RWPE1 (cell line): ENCODE results near the gene STEAP3.
A peak's percentile ranks its signal among the peaks of the same experiment; 100 is the strongest.

Experiments
- CTCF ChIA-PET: fragments of 350-600 bp; sonication (Branson Sonifier 250); formaldehyde crosslinking; extraction: SDS; loops from one replicate; lab custom pipeline; 2021; lab: Yijun Ruan, JAX
- POLR2A ChIA-PET: fragments of 400-600 bp; formaldehyde crosslinking; extraction: SDS; loops from one replicate; lab custom pipeline; 2020; ENCODE audit warnings: antibody characterized with exemption; ENCODE audit not compliant: low non-redundant PET; lab: Yijun Ruan, JAX
- DNase-seq: peaks from one replicate; pipeline ENCODE4 v3.0.0; 2012; ENCODE audit warnings: low spot score
- H3K27ac ChIP-seq: fragments of 450-650 bp; 2 replicates; pipeline ENCODE4 v1.5.1; 2017
- TF ChIP-seq, protein P1 (sequence below): fragments of 450-650 bp; conservative IDR thresholded peaks from 2 replicates; pipeline ENCODE4 v1.5.1; 2017; ENCODE audit warnings: low read depth, mild to moderate bottlenecking

STEAP3 gene

DNA sequence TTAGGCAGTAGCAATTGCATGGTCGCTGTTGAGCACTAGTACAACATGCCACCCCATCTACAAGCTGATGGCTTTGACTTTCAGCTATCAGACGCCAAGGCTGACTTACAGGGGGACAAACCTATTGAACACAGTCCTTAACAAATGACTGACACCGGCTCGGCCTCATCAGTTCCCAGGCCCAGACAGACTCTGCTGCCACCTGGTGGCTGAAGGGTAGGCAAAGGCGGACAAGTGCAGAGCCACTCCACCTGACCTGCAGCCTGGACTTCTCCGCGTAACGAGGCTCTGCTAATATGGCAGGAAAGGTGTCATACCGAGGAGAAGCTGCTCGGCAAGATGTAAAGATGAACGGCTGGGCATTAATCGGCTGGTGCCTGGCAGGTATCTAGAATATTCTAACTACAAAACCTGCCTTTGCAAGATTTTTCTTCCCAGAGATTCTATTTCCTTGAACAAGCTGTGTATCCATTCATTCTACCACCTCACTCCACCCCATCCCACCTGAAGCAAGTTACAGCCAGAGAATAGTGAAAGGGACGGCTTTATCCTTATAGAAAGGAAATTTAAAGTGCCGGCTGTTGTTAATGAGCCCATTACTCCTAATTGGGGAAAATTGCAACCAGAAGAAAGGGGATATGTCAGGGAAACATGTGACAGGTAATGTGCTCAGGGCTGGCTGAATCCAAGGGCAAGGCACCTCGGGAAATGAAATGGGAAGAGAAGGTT, 67.4 kb downstream of the STEAP3 start:
- DNase-seq = peak; percentile 84
- H3K27ac ChIP-seq = no peak overlapping the region
- POLR2A ChIA-PET = no interaction called here
- TF ChIP-seq, protein P1, sequence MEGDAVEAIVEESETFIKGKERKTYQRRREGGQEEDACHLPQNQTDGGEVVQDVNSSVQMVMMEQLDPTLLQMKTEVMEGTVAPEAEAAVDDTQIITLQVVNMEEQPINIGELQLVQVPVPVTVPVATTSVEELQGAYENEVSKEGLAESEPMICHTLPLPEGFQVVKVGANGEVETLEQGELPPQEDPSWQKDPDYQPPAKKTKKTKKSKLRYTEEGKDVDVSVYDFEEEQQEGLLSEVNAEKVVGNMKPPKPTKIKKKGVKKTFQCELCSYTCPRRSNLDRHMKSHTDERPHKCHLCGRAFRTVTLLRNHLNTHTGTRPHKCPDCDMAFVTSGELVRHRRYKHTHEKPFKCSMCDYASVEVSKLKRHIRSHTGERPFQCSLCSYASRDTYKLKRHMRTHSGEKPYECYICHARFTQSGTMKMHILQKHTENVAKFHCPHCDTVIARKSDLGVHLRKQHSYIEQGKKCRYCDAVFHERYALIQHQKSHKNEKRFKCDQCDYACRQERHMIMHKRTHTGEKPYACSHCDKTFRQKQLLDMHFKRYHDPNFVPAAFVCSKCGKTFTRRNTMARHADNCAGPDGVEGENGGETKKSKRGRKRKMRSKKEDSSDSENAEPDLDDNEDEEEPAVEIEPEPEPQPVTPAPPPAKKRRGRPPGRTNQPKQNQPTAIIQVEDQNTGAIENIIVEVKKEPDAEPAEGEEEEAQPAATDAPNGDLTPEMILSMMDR = peak; percentile 93
- CTCF ChIA-PET = interaction anchor here (0.5 to 4.6 kb wide), 26 partner anchors 11 to 1405 kb away, joined by 3 to 27 read pairs (median 3); partner anchors contain the start of genes SCTR and STEAP3

DNA sequence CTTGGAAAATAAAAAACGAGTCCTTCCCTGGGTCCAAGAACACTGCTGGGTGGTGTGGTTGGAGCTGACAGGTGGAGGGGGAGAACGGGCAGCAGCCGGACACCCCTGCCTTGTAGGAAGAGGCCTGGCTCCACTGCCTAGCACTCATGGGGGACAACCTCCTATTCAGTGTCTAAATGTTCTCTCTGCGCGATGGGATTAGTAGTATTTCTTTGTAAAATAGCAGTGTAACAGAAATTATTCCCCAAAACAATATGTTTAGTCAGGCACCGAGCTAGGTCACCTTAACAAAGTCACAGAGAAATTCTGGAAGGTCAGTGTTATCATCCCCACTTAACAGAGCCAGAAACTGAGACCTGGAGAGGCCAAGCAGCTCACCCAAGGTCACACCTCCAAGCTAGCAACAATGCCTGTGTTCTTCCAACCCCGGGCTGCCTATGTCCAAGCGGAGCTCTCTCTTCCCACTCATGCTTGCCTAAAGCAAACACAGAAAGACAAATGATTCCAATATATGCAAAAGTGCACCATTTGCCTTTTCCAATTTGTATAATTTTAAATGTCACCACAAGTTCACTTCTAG, 68.0 kb downstream of the STEAP3 start:
- CTCF ChIA-PET = interaction anchor here (0.5 to 4.6 kb wide), 24 partner anchors 10 to 1406 kb away, joined by 3 to 27 read pairs (median 3); partner anchors contain the start of genes SCTR and STEAP3
- POLR2A ChIA-PET = no interaction called here
- no peak overlapping the region for H3K27ac ChIP-seq
- no peak for DNase-seq
- TF ChIP-seq, protein P1 = no peak

DNA sequence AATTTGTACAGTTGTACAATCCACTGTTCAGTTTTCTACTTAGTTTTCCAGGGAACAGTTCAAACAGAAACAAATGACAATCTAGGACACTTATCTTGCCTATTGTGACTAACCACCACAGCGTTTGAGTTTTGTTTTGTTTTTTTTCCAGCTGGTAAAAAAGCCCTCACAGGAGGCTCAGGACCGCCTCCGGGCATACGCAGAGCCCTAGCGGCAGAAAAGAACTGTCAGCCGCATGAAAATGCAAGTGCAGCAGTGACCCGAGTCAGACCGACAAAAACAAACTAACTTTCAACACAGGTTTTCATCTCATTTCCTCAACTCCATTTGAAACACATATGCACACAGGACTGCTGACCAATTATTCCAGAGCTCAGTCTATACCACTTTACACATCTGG, 68.6 kb downstream of the STEAP3 start:
- POLR2A ChIA-PET = no interaction called here

DNA sequence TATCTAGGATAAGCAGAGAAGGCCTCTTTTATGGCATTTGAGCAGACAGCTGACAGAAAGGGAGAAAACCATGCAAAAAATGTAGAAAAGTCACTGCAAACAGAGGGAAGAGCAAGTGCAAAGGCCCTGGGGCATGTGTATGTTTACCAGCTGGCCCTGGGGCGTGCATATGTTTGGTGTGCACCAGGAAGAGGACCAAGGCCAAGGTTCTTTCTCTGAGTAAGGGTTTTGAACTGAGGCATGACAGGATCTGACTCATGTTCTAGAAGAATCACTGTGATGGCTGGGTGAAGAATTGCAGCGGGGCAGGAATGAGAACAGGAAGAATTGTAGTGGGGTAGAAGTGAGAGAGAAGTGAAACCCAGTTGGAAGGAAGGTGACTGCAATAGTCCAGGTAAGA, 69.6 kb downstream of the STEAP3 start:
- ChIA-PET CTCF (interaction anchor here (1.2 kb wide), 1 partner anchor 183 kb away, joined by 3 read pairs; no protein-coding TSS in a partner anchor), POLR2A (no interaction called here)
- no peak overlapping the region for H3K27ac ChIP-seq
- TF ChIP-seq, protein P1 = no peak
- no peak for DNase-seq

More for the DNA sequence above, 68.6 kb downstream of the STEAP3 start:
- CTCF ChIA-PET = interaction anchor here (0.7 to 4.6 kb wide), 5 partner anchors 184 to 410 kb away, joined by 3 to 27 read pairs (median 3); no protein-coding TSS in a partner anchor
- no peak for DNase-seq
- no peak overlapping the region for H3K27ac ChIP-seq
- TF ChIP-seq, protein P1 = no peak

DNA sequence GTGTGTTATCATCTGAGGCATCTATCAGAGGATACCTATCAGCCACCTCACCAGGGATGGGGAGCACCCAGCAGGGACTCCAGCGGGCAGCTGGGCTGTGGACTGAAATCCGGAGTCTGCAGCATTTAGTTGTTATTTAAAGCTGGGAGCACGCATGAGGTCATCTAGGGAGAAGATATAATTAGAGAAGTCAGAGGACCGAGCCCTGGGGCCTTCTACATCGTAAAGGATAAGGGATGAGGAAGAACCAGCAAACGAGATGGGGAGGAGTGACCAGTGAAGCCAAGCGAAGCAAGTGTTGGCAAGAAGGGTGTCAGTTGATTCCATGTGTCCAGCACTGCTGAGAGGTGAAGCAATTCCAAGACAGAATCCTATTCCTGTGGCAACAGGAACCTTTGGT, 70.3 kb downstream of the STEAP3 start:
- TF ChIP-seq, protein P1 = no peak
- POLR2A ChIA-PET = no interaction called here
- DNase-seq = no peak
- H3K27ac ChIP-seq = no peak overlapping the region
- CTCF ChIA-PET = interaction anchor here (1.2 kb wide), 1 partner anchor 182 kb away, joined by 3 read pairs; no protein-coding TSS in a partner anchor

DNA sequence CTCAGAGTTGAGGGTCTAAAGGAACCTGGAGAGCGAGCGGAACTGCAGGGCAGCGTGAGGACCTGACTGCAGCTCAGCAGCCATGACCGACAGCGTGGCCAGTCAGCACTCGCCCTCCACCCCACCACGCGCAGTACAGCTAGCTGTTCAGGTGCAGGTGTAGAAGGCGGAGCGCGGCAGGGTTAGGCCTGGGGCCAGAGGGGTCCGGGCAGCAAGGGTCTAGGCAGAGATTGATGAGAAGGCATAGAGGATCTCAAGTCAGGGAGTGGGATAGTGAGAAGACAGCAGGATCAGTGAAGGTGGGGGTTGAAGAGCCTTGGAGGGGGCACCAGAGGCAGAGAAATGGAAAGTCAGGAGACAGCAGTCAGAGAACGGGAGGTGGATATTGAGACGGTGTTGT, 71.0 kb downstream of the STEAP3 start:
- CTCF ChIA-PET = interaction anchor here (1.2 kb wide), 1 partner anchor 182 kb away, joined by 3 read pairs; no protein-coding TSS in a partner anchor
- POLR2A ChIA-PET = no interaction called here
- DNase-seq = no peak
- TF ChIP-seq, protein P1 = no peak
- no peak overlapping the region for H3K27ac ChIP-seq
